Effector CD8-positive, alpha-beta T cell (primary cell): ENCODE results near the gene AOPEP.
"Not testable (repeated sequence)": the region's sequence is repeated elsewhere in the genome, so short reads cannot be mapped to it uniquely, and the experiment has no call there.

Experiments used
- DNase-seq: peaks from one replicate; lab custom pipeline; 2025; lab: John Stamatoyannopoulos, UW

The AOPEP gene

DNA sequence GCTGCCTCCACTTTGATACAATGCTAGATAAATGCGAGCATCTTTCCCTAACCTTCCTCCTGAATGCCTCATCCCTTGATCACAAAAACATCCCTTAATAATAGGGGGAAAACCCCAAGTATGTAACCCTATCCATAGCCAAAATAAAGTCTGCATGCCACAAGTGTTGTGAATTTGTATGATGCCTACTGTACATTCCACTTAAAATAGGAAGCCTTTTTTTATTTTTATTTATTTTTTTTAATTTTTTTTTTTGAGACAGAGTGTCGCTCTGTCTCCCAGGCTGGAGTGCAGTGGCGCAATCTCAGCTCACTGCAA lies 207.0 kb downstream of the AOPEP start:
- no peak for DNase-seq

DNA sequence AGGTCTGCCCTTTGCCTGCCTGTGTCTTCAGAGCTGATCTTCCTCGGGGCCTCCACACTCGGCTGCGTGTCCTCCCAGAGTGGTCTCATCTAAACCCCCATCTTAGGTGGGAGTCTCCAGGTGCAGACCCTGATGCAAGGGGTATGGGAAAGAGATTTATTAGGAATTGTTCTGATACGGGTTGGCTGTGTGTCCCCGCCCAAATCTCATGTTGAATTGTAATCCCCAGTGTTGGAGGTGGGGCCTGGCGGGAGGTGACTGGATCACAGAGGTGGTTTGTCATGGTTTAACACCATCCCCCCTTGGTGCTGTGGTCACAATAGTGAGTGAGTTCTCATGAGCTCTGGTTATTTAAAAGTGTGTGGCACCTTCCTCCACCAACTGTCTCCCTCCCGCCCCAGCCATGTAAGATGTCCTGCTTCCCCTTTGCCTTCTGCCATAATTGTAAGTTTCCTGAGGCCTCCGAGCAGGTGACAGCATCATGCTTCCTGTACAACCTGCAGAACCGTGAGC lies 208.4 kb downstream of the AOPEP start:
- no peak for DNase-seq

DNA sequence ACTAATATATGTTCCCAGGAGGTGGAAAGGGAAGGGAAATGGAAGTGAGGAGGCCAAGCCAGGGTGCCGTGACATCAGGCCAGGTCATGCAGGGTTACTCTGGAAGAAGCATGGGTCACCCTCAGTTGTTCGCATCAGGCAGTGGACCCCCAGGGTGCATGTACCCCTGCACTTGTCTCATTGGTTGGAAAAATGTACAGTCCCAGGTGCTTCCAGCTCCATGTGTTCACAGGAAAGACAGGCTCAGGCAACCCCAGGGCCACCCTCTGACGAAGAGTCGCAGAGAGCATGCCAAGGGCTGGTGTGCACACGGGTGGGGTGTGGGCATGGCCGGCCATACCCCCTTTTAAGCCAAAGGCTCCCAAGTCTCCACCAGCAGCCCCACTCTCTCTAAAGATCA lies 208.9 kb downstream of the AOPEP start:
- no peak for DNase-seq

DNA sequence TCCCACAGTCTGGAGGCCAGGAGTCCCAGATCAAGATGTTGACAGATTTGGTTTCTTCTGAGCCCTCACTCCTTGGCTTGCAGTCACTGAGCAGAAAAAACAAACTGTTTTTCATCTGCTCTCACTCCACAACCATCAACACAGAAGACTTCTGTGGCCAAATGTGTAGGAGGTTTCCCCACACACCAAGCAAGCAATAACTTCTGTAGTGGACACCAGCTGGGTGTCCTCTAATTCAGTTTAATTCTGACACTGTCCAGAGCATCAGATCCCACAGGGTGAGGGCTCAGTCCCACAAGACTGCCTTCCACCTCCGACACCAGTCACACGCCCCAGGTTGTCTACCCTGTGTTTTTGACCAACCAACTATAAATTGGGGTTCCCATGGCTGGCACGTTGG lies 209.9 kb downstream of the AOPEP start:
- no peak for DNase-seq

DNA sequence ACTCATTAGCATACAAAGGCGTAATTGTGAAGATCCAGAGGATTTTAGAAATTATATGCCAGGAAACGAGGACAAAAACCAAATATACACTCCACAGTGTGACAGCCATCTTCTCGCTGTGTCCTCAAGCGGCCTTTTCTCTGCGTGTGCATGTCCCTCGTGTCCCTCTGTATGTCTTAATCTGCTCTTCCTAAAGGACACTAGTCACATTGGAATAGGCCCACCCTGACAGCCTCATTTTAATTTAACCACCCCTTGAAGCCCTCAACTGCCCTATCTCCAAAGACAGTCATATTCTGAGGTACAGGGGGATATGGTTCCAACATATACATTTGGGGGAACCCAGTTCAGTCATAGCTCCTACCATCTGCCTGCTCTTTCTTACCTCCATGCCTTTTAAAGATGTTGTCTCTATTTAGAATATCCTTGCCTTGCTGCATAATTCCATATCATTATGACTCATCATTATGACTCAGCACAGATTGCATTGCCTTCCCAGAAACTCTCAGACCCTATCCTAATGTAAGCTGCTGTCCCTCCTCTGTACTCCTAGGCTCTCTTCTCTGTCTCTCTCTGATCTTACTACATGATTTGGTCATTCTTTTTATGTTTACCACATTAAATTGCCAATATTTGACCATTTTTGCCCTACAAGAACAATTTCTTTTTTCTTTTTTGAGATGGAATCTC lies 210.9 kb downstream of the AOPEP start:
- no peak for DNase-seq

DNA sequence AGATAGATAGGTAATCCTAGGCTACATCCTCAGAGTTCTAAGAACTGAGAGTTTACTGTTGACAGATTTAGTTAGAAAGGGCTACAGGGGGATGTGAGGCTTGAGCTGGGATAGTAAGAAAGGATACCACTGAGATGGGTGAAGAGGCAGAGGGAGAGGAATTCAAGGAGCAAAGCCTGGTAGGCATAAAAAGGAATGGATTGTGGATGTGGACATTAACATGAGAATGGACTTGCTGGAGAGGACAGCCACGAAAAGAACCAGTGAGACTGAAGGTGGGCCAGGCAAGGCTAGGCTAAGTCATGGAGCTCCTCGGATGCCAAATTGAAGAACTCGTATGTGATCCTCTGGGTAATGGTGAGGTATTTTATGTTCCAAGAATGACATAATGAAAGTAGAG lies 211.9 kb downstream of the AOPEP start:
- DNase-seq, result no peak

DNA sequence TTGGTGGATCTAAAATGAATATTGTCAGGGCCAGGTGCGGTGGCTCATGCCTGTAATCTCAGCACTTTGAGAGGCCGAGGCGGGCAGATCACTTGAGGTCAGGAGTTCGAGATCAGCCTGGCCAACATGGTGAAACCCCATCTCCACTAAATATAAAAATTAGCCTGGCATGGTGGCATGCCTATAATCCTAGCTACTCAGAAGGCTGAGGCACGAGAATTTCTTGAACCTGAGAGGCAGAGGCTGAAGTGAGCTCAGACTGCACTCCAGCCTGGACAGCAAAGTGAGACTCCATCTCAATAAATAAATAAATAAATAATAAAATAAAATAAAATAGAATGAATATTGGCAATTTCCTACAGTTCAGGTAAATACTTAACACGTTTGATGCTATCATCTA lies 213.8 kb downstream of the AOPEP start:
- DNase-seq, result not testable (repeated sequence)

DNA sequence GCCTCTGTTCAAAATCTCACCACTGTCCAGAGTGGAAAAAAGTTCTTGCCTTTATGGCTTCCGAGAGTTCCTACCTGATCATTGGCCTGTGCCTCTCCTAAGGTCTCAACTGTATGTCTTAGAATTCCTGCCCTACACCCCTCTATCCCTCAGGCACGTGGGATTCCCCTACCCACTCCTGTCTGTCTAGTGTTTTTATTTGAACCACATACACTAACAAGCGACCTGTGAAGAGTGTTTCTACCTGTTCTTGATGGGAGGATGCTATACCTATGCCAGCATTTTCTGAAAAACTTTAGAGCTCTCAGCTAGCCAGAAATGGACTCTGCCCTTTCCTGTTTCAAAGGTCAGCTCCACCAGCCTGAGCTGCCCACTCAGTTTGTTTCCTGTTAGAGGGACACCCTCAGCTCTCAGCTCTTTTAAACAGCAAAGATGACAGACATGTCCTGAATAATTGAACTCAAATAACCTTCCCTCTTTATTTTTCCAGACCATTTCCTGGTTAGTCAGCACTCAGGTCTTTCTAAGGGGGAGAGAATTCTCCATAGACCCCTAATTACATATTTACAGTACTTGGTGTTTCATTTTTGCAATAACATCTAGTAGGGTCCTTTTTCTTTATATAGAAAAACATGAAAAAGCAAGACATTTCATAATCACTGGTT lies 214.8 kb downstream of the AOPEP start:
- no peak for DNase-seq

DNA sequence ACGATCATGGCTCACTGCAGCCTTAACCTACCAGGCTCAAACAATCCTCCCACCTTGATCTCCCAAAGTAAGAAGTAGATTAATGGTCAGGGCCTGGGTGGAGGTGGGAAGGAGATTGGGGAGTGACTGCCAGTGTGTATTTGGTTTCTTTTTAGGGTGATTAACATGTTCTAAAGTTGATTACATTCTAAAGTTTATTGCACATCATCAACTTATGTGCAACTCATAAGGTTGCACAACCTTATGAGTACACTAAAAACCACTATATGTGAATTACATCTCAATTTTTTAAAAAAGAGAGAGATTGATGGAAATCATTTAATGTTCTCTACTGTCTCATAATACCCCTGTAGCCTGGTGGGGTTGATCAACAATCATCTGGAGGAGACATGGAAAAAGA lies 218.1 kb downstream of the AOPEP start:
- no peak for DNase-seq

DNA sequence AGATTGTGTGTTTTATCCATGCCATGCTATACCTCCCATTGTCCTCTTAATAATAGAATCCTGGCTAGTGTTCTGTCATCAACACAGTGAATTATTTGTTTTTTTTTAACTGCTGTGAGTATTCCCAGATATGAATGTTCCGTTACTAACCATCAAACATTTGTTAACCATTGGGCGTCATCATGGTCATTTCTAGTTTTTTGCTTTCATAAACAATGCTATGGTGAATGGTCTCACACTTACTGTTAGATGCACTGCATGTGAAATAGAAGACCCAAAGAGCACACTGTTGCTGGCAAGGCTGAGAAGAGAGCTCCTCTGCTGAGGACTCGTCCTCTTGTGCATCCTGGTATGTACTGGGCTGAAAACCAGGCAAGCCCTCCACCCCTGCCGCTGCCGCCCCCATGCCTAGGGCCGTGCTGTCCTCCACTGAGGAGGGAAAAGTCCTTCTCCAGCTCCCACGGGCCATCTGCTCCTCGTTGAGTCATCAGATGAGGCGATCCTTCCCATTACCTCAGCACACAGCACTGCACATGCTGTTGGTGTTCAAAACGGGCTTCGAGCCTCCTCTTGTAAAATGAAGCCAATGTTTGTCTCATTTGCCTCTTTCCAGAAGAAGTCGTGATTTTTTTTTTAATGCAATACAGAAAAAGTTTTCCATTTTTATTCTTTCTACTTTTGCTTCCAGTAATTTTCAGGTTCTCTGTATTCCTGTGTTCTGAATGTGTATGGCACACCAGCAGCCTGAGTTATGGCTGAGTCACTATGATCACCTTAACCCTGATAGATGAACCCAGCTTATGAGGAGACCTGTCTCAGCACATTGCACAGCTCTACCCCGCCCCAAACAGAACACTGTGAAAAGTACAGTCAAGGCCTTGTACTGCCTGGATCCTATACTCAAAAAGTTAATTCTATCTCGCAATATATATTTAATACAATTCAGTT lies 219.0 kb downstream of the AOPEP start:
- no peak for DNase-seq

DNA sequence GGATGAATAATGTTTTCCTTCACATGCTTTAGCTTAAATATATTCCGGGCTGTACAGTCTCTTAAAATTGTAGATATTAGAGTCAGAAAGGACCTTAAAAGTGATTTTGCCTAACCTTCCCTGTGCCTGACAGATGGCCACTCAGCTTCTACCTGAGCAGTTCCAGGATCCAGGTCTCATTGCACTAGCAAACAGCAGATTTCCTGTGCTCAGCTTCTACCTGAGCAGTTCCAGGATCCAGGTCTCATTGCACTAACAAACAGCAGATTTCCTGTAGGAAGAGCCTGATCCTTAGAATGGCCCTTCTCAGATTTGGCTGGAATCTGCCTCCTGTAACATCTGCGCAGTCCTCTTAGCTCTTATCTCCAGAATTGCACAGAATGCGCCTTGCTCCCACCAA lies 219.8 kb downstream of the AOPEP start:
- no peak for DNase-seq

DNA sequence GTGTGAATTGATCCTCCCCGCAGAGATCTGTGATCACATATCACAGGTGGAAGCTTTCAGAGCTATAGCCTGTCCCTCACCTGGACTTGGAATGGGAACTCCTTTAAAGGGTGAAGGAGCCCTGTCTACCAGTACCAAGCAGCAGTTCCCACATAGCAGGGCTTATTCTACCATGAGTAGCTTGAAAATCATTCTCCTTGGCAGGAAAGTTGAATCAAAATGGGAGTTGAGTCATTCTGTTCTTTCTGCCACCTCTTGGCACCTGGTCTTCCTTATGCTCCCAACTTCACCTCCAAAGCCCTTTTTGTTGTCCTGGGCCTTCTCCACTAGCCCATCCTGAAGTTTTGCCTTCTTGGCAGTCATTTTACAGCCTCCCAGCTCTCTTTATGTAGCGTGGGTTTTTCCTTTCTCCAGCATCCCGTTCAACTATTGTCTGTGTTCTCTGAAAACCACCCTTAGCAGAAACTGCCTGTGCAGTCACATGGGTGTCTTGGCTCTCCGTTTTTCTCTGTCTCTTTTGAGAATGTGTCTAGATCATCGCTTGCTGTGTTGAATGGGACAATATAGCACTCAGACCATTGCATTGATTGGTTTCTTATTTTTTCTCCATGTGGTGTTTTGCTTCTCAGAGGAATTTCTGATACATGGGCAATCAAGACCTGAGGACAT lies 222.2 kb downstream of the AOPEP start:
- no peak for DNase-seq

DNA sequence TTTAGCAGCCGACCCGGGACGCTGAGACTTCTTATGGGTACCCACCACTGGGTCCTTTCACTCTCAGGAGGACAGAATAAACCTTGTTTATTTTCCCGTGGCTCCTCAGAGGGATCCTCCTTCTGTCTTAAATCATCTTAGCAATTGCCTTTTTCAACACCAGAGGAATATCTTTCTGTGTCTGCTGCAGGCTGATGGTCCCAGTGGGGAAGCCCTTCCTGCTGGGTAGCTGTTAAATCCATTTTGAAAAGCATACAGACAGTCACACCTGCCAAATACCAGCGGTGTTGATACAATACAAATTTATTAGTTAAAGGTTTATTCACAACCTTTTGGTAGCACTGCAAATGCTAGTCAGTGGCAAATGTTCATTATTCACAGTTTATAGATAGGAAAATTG lies 222.9 kb downstream of the AOPEP start:
- no peak for DNase-seq

DNA sequence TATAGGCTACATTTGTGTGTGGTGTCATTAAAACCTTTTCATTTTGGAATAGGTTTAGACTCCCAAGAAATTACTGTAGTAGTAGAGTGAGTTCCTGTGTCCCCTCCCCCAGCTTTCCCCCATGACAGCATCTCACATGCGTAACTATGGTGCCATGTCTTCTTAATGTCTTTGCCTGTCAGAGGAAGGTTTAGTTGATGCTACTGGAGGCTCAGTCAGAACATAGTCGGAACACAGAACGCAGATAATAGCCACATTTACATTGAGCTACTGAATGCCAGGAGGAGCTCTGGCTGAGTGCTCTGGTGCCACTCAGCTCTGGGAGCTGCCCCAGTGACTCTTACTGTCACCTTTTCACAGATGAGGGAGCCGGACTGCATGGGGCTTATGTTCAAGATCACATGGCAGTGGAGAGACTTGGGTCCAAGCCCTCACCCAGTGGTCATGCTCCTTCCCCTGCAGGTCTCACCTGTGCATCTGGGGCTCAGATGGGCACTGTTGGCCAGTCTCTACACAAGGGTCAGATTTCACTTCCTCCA lies 223.6 kb downstream of the AOPEP start:
- no peak for DNase-seq

DNA sequence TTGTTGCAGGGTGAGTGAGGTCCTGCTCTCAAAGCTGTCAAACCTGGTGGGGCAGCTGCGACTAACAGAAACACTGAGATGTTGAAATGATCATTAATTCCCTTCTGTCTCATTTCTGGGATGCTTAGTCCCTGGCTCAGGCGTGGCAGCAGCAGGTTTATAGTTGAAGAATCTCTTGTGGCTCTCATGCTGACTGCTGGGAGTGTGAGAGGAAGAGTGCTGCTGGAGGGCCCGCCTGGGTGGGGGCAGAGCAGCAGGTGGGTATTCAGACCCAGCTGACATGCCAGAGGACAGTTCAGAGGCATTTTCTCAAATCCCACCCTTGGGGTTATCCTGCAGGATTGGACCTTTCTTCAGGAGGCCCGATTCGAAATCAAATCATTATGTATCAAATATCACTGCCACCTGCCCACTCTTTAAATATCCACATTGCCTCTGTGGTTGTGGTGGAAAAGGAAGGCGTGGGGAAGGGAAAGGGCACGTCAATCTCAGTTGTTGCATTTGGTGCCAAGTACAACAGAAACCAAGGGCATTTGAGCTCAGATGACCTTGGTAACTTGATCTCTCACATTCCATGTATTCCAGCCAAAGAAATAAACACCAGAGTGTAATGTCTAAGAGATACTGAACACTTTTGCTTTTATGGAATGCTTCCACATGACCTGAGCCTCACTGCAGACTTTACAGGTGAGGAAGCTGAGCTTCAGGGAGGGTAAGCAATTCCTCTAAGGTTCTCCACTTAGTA lies 224.3 kb downstream of the AOPEP start:
- DNase-seq, result no peak

DNA sequence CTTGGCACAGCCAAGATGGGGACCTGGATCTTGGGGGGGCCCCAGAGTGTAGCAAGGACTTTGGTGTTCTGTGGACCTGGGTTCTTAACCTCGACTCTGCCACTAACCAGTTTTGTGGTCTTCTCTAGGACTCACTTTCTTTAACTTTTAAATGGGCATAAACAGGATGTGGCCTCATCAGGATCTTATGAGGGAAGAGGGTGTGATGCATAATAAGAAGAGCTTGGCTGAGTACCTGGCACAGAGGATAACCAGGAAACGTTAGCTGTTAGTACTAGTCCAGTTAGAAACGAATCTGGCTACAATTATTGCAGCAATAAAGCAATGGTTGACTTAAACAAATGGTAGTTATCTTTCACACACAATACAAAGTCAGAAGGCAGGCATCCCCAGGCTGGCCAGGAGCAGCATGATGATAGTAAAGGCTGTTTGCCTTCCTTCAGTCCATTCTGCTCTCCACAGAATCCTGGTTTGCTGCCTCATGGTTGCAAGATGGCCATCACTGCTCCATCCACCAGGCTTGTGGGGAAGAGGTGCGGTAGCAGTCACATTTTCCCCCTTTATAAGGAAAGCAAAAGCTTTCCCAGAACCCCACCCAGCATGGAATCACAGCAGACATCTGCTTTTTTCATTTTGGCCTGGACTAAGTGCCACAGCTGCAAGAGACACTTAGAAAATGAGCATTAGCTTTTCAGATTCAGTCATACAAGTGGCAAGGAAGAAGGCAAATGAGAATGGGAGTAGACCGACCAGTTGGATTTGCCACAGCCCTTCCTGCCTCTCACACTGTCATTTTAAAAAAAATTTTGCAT lies 225.0 kb downstream of the AOPEP start:
- DNase-seq, result no peak

DNA sequence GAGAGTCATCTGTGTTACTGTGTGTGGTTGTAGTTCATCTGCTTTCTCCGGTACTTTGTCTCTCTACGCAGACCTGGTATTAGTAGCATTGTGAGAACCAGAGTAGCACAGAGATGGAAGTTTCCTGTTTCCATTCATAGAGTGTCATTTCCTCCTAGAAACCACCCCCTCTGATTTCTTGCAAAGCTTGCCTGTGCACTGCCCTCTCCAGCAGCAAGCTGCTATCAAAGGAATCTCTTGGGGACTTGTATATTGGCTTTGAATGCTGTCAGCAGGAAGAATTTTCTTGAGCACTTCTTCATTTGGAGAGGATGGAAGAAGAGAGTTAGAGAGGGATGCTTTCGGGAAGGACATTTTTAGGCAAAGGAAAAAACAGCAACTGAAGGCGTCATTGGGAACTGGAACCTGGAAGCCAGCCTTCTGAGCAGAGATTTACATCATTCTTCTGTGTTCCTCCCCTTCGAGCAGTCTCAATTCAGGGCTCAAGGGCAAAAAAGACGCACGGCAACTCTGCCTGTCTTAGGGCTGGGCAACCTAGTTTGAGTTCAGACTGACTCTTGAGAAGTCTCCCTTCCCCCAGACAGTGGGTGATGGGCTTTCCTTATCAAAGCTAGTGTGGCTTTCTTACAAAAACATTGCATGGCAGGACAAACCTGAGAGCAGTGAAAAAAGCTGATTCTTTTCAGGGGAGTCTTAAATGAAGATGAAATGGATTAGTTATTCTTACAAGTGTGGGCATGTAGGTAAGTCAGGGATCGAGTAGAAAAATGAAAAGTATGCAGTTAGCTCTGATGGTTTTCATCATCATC lies 226.3 kb downstream of the AOPEP start:
- no peak for DNase-seq

DNA sequence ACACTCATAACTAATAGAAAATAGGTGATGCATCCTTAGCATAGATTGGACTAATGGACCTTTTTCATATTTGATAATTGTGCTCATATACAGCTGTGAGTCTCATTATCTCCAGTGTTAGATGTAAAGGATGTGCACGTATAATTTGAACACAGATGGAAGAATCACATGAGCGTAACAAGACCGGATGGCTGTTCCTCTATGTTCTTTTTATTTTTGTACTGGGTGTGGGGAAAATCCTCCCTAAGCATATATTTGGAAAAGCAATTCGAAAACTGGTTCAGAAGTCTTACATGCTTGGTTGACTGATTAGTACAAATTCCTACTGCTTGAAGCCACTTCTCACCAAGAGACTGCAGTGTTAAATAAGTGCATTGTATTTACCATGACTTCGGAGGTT lies 230.2 kb downstream of the AOPEP start:
- DNase-seq, result no peak

DNA sequence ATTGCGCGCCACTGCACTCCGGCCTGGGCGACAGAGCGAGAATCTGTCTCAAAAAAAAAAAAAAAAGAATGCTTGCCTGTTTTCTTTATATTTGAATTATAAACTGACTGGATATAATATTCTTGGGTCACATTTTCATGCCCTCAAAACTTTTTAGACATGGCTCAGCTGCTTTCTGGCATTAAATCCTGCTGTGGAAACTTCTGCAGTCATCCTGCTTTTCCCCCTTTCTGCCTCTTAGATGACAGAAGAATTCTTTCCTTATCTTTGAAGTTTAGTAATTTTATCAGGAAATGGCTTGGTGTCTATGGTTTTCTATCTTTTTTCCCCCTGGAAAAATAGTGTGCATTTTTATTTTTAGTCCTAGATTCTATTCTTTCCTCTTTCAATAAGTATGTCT lies 234.5 kb downstream of the AOPEP start:
- DNase-seq, result no peak
